WTC11 (cell line): ENCODE results near the gene STOM.

Source experiments
- ATF1 ChIP-seq: sonication (generic); formaldehyde crosslinking; IDR thresholded peaks from 2 replicates; pipeline ENCODE4 v1.8.1; 2023; ENCODE audit warnings: mild to moderate bottlenecking, moderate library complexity, missing genetic modification reagents
- CREM ChIP-seq: sonication (generic); formaldehyde crosslinking; IDR thresholded peaks from 2 replicates; pipeline ENCODE4 v1.8.1; 2022; ENCODE audit warnings: mild to moderate bottlenecking, missing genetic modification reagents, moderate library complexity
- CTCF ChIP-seq: fragments of 200-600 bp; IDR thresholded peaks from 2 replicates; pipeline ENCODE4 v1.8.0; 2022; ENCODE audit warnings: antibody characterized with exemption
- ERG ChIP-seq: fragments of 250-450 bp; sonication (Bioruptor Pico); IDR thresholded peaks from 2 replicates; pipeline ENCODE4 v1.8.0; 2021; ENCODE audit warnings: mild to moderate bottlenecking
- JUN ChIP-seq: sonication (generic); formaldehyde crosslinking; IDR thresholded peaks from 2 replicates; pipeline ENCODE4 v1.8.0; 2023; ENCODE audit warnings: mild to moderate bottlenecking, missing genetic modification reagents
- NFYB ChIP-seq: sonication (generic); formaldehyde crosslinking; conservative IDR thresholded peaks from 2 replicates; pipeline ENCODE4 v1.8.0; 2022; ENCODE audit warnings: low read depth, missing genetic modification reagents
- NR1H2 ChIP-seq: sonication (generic); formaldehyde crosslinking; IDR thresholded peaks from 2 replicates; pipeline ENCODE4 v1.9.0; 2021; ENCODE audit warnings: mild to moderate bottlenecking, moderate library complexity, missing genetic modification reagents
- NR2C2 ChIP-seq: sonication (generic); formaldehyde crosslinking; IDR thresholded peaks from 2 replicates; pipeline ENCODE4 v1.8.0; 2022; ENCODE audit warnings: mild to moderate bottlenecking, missing genetic modification reagents
- PREB ChIP-seq: sonication (generic); formaldehyde crosslinking; IDR thresholded peaks from 2 replicates; pipeline ENCODE4 v1.8.1; 2022; ENCODE audit warnings: mild to moderate bottlenecking, missing genetic modification reagents, moderate library complexity, borderline replicate concordance
- TCF7 ChIP-seq: sonication (generic); formaldehyde crosslinking; IDR thresholded peaks from 2 replicates; pipeline ENCODE4 v1.8.0; 2022; ENCODE audit warnings: mild to moderate bottlenecking, low read depth, missing genetic modification reagents, moderate library complexity
- ZNF512 ChIP-seq: sonication (generic); formaldehyde crosslinking; IDR thresholded peaks from 2 replicates; pipeline ENCODE4 v1.8.1; 2022; ENCODE audit warnings: missing genetic modification reagents, borderline replicate concordance
- TF ChIP-seq, protein P1 (sequence below): sonication (generic); formaldehyde crosslinking; IDR thresholded peaks from 2 replicates; pipeline ENCODE4 v1.8.0; 2022; ENCODE audit warnings: mild to moderate bottlenecking, missing genetic modification reagents
- TF ChIP-seq, protein P2 (sequence below): sonication (generic); formaldehyde crosslinking; IDR thresholded peaks from 2 replicates; pipeline ENCODE4 v1.8.1; 2023; ENCODE audit warnings: mild to moderate bottlenecking, missing genetic modification reagents, moderate library complexity
- TF ChIP-seq, protein P3 (sequence below): sonication (generic); formaldehyde crosslinking; IDR thresholded peaks from 2 replicates; pipeline ENCODE4 v1.8.1; 2022; ENCODE audit warnings: mild to moderate bottlenecking, moderate library complexity, missing genetic modification reagents

DNA sequence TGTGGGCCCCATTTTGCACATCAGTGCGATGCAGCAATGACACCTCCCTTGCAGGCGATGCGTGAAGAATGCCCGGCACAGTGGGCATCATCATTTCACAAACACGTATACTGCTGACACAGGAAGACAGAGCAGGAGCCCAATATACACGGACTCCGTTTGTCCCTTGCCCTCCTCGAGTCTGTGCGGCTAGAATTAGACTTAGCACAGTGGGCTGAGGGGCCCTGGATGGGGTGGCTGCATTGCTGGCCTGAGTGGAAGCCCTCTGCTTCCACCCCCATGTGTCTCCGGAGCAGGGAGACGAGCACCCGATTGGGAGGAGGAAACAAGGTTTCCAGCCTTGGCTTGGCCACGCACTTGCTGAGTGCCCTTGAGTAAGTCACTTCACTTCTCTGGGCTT lies 61.3 kb downstream of the STOM start:
- no peak for TF ChIP-seq CTCF
- no peak for TF ChIP-seq NR2C2 (CRISPR knock-in tag)
- TF ChIP-seq, protein P1, sequence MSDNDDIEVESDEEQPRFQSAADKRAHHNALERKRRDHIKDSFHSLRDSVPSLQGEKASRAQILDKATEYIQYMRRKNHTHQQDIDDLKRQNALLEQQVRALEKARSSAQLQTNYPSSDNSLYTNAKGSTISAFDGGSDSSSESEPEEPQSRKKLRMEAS (CRISPR knock-in tag), result no peak
- TF ChIP-seq CREM (CRISPR knock-in tag), result no peak
- no peak for TF ChIP-seq TCF7 (CRISPR knock-in tag)
- TF ChIP-seq JUN (CRISPR knock-in tag), result no peak
- TF ChIP-seq PREB, result no peak
- no peak for TF ChIP-seq ZNF512 (CRISPR knock-in tag)
- TF ChIP-seq NR1H2, result no peak
- TF ChIP-seq, protein P2, sequence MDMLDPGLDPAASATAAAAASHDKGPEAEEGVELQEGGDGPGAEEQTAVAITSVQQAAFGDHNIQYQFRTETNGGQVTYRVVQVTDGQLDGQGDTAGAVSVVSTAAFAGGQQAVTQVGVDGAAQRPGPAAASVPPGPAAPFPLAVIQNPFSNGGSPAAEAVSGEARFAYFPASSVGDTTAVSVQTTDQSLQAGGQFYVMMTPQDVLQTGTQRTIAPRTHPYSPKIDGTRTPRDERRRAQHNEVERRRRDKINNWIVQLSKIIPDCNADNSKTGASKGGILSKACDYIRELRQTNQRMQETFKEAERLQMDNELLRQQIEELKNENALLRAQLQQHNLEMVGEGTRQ (CRISPR knock-in tag), result no peak
- TF ChIP-seq ERG (CRISPR knock-in tag), result no peak
- TF ChIP-seq, protein P3, sequence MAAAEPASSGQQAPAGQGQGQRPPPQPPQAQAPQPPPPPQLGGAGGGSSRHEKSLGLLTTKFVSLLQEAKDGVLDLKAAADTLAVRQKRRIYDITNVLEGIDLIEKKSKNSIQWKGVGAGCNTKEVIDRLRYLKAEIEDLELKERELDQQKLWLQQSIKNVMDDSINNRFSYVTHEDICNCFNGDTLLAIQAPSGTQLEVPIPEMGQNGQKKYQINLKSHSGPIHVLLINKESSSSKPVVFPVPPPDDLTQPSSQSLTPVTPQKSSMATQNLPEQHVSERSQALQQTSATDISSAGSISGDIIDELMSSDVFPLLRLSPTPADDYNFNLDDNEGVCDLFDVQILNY (CRISPR knock-in tag), result no peak
- no peak for TF ChIP-seq ATF1 (CRISPR knock-in tag)
- TF ChIP-seq NFYB (CRISPR knock-in tag), result no peak
